IPS-20b (cell line): ENCODE results near the gene CCDC188.

Experiments used
- H3K27ac ChIP-seq: one replicate; pipeline ENCODE4 v1.5.1; 2013; ENCODE audit warnings: low read length
- H3K27me3 ChIP-seq: 2 replicates; pipeline ENCODE4 v1.6.1; 2013; ENCODE audit warnings: mild to moderate bottlenecking, low read length, inconsistent platforms; ENCODE audit not compliant: insufficient read depth
- H3K36me3 ChIP-seq: 2 replicates; pipeline ENCODE4 v1.6.1; 2013; ENCODE audit warnings: low read depth, mild to moderate bottlenecking, inconsistent platforms, low read length, moderate library complexity; ENCODE audit not compliant: insufficient read depth
- H3K4me1 ChIP-seq: 2 replicates; pipeline ENCODE4 v1.6.1; 2013; ENCODE audit warnings: mild to moderate bottlenecking, control low read depth, inconsistent platforms, low read length, moderate library complexity; ENCODE audit not compliant: insufficient read depth
- H3K4me3 ChIP-seq: 2 replicates; pipeline ENCODE4 v1.5.1; 2013; ENCODE audit warnings: mild to moderate bottlenecking, low read length, inconsistent platforms
- H3K9ac ChIP-seq: 2 replicates; pipeline ENCODE4 v1.6.1; 2013; ENCODE audit warnings: low read depth, mild to moderate bottlenecking, inconsistent platforms, low read length, moderate library complexity
- H3K9me3 ChIP-seq: 2 replicates; pipeline ENCODE4 v1.6.1; 2013; ENCODE audit warnings: mild to moderate bottlenecking, low read depth, low read length, inconsistent platforms; ENCODE audit not compliant: insufficient read depth

Gene CCDC188

GRCh38 chr22:20174785-20175596 lies 24.1 kb upstream of the CCDC188 start:
- H3K27ac ChIP-seq, result no peak overlapping the region
- no peaks in the 10 kb centered on the region for H3K36me3 ChIP-seq
- no peak overlapping the region for H3K9ac ChIP-seq
- no peak overlapping the region for H3K4me3 ChIP-seq
- H3K27me3 ChIP-seq, result no peaks in the 10 kb centered on the region
- H3K4me1 ChIP-seq, result no peaks in the 10 kb centered on the region
- H3K9me3 ChIP-seq, result no peaks in the 10 kb centered on the region

GRCh38 chr22:20173772-20174171 lies 22.9 kb upstream of the CCDC188 start:
- no peaks in the 10 kb centered on the region for H3K27me3 ChIP-seq
- H3K9me3 ChIP-seq, result no peaks in the 10 kb centered on the region
- H3K36me3 ChIP-seq, result no peaks in the 10 kb centered on the region
- H3K4me1 ChIP-seq, result no peaks in the 10 kb centered on the region
- H3K27ac ChIP-seq, result no peak overlapping the region
- no peak overlapping the region for H3K9ac ChIP-seq
- H3K4me3 ChIP-seq, result no peak overlapping the region

GRCh38 chr22:20173246-20173645 lies 22.4 kb upstream of the CCDC188 start:
- no peak overlapping the region for H3K9ac ChIP-seq
- no peaks in the 10 kb centered on the region for H3K4me1 ChIP-seq
- no peak overlapping the region for H3K27ac ChIP-seq
- no peaks in the 10 kb centered on the region for H3K36me3 ChIP-seq
- H3K4me3 ChIP-seq, result no peak overlapping the region
- H3K27me3 ChIP-seq, result no peaks in the 10 kb centered on the region
- no peaks in the 10 kb centered on the region for H3K9me3 ChIP-seq

GRCh38 chr22:20172141-20172613 lies 21.3 kb upstream of the CCDC188 start:
- Histone ChIP-seq H3K4me1 (no peaks in the 10 kb centered on the region), H3K36me3 (no peaks in the 10 kb centered on the region), H3K27me3 (no peaks in the 10 kb centered on the region), H3K27ac (no peak overlapping the region), H3K4me3 (no peak overlapping the region), H3K9me3 (no peaks in the 10 kb centered on the region), H3K9ac (no peak overlapping the region)

GRCh38 chr22:20171288-20172140 lies 20.7 kb upstream of the CCDC188 start:
- no peak overlapping the region for H3K9ac ChIP-seq
- H3K9me3 ChIP-seq, result no peaks in the 10 kb centered on the region
- H3K4me1 ChIP-seq, result no peaks in the 10 kb centered on the region
- no peak overlapping the region for H3K4me3 ChIP-seq
- H3K27ac ChIP-seq, result no peak overlapping the region
- H3K27me3 ChIP-seq, result no peaks in the 10 kb centered on the region
- no peaks in the 10 kb centered on the region for H3K36me3 ChIP-seq

- H3K36me3 ChIP-seq, result no peaks in the 10 kb centered on the region
- H3K4me3 ChIP-seq, result no peak overlapping the region
- no peaks in the 10 kb centered on the region for H3K9me3 ChIP-seq
- no peaks in the 10 kb centered on the region for H3K27me3 ChIP-seq
- no peak overlapping the region for H3K9ac ChIP-seq
- no peaks in the 10 kb centered on the region for H3K4me1 ChIP-seq
- H3K27ac ChIP-seq, result no peak overlapping the region
Observed at GRCh38 chr22:20170170-20170569, 19.3 kb upstream of the CCDC188 start.

GRCh38 chr22:20169253-20169822 lies 18.5 kb upstream of the CCDC188 start:
- Histone ChIP-seq H3K36me3 (no peaks in the 10 kb centered on the region), H3K27ac (no peak overlapping the region), H3K4me3 (no peak overlapping the region), H3K9me3 (no peaks in the 10 kb centered on the region), H3K4me1 (no peaks in the 10 kb centered on the region), H3K9ac (no peak overlapping the region), H3K27me3 (no peaks in the 10 kb centered on the region)

GRCh38 chr22:20167643-20168322 lies 16.9 kb upstream of the CCDC188 start:
- no peak overlapping the region for H3K4me3 ChIP-seq
- H3K9me3 ChIP-seq, result no peaks in the 10 kb centered on the region
- H3K27me3 ChIP-seq, result no peaks in the 10 kb centered on the region
- H3K27ac ChIP-seq, result no peak overlapping the region
- no peaks in the 10 kb centered on the region for H3K4me1 ChIP-seq
- H3K9ac ChIP-seq, result no peak overlapping the region
- H3K36me3 ChIP-seq, result no peaks in the 10 kb centered on the region

GRCh38 chr22:20166703-20167102 lies 15.8 kb upstream of the CCDC188 start:
- Histone ChIP-seq H3K27ac (no peak overlapping the region), H3K4me1 (no peaks in the 10 kb centered on the region), H3K4me3 (no peak overlapping the region), H3K9ac (no peak overlapping the region), H3K36me3 (no peaks in the 10 kb centered on the region), H3K9me3 (no peaks in the 10 kb centered on the region), H3K27me3 (no peaks in the 10 kb centered on the region)

- H3K27me3 ChIP-seq, result no peaks in the 10 kb centered on the region
- no peaks in the 10 kb centered on the region for H3K36me3 ChIP-seq
Observed at GRCh38 chr22:20165913-20166312, 15.1 kb upstream of the CCDC188 start.

GRCh38 chr22:20165421-20165820 lies 14.6 kb upstream of the CCDC188 start:
- no peaks in the 10 kb centered on the region for H3K4me1 ChIP-seq
- H3K36me3 ChIP-seq, result no peaks in the 10 kb centered on the region
- no peaks in the 10 kb centered on the region for H3K9me3 ChIP-seq
- no peak overlapping the region for H3K27ac ChIP-seq
- no peaks in the 10 kb centered on the region for H3K27me3 ChIP-seq
- H3K4me3 ChIP-seq, result no peak overlapping the region
- H3K9ac ChIP-seq, result no peak overlapping the region

More at GRCh38 chr22:20165913-20166312, 15.1 kb upstream of the CCDC188 start:
- H3K4me1 ChIP-seq, result no peaks in the 10 kb centered on the region
- H3K9ac ChIP-seq, result no peak overlapping the region
- no peak overlapping the region for H3K27ac ChIP-seq
- no peaks in the 10 kb centered on the region for H3K9me3 ChIP-seq
- H3K4me3 ChIP-seq, result no peak overlapping the region
